SJCRH30 (cell line): ENCODE data around the gene ZNF775. TPM values are rescaled to one million over a fixed set of nuclear protein-coding genes. Genes with fewer than 3 reads are reported as not detected.
A peak's percentile ranks its signal among the peaks of the same experiment; 100 is the strongest.
"Not testable (repeated sequence)": the region's sequence is repeated elsewhere in the genome, so short reads cannot be mapped to it uniquely, and the experiment has no call there.

Source experiments
- DNase-seq, 2 experiments: peaks; one replicate each; pipeline ENCODE4 v3.0.0-alpha.2; 2015 to 2020
- H3K27ac ChIP-seq: fragments of 250-450 bp; sonication (Bioruptor Pico); 2 replicates; pipeline ENCODE4 v1.5.1; 2020; ENCODE audit warnings: mild to moderate bottlenecking, moderate library complexity
- H3K27me3 ChIP-seq: fragments of 250-450 bp; sonication (Bioruptor Pico); 2 replicates; pipeline ENCODE4 v1.5.1; 2020; ENCODE audit warnings: mild to moderate bottlenecking, moderate library complexity
- H3K36me3 ChIP-seq: fragments of 250-450 bp; sonication (Bioruptor Pico); 2 replicates; pipeline ENCODE4 v1.5.1; 2020; ENCODE audit warnings: mild to moderate bottlenecking, moderate library complexity
- H3K4me1 ChIP-seq: fragments of 250-450 bp; sonication (Bioruptor Pico); 2 replicates; pipeline ENCODE4 v1.5.1; 2020; ENCODE audit warnings: mild to moderate bottlenecking, moderate library complexity
- H3K4me3 ChIP-seq: fragments of 250-450 bp; sonication (Bioruptor Pico); 2 replicates; pipeline ENCODE4 v1.5.1; 2020; ENCODE audit warnings: mild to moderate bottlenecking, moderate library complexity
- H3K9me3 ChIP-seq: fragments of 250-450 bp; sonication (Bioruptor Pico); replicated peaks from 2 replicates; pipeline ENCODE4 v1.5.1; 2020; ENCODE audit warnings: mild to moderate bottlenecking, moderate library complexity
- total RNA-seq: library from RNA; depleted of rRNA; stranded (reverse); fragments of >200 nt; shearing (Covaris generic); gene quantifications from 2 replicates; pipeline ENCODE4 v1.2.3, GENCODE V29; 2014

ZNF775 gene
- total RNA-seq, 1 experiment from 2014 or later = 9.5 TPM

- H3K9me3 ChIP-seq = no peaks in the 10 kb centered on the region
- H3K27ac ChIP-seq = peak overlapping the region; percentile 94
- peaks cover 51% of the 10 kb centered on the region for H3K4me1 ChIP-seq
- peaks cover 4% of the 10 kb centered on the region for H3K36me3 ChIP-seq
- DNase-seq = peak; percentile 56 to 62
- H3K4me3 ChIP-seq = peak overlapping the region; percentile 62
- no peaks in the 10 kb centered on the region for H3K27me3 ChIP-seq
Measured at GRCh38 chr7:150379441-150380379, 580 bp downstream of the ZNF775 start.

- Histone ChIP-seq H3K4me1 (peaks cover 55% of the 10 kb centered on the region), H3K4me3 (peak overlapping the region; percentile 62), H3K27ac (no peak overlapping the region; the same call in 1 of the 2 replicates), H3K9me3 (no peaks in the 10 kb centered on the region), H3K36me3 (no peaks in the 10 kb centered on the region), H3K27me3 (no peaks in the 10 kb centered on the region)
- no peak for DNase-seq
Measured at GRCh38 chr7:150380463-150380862, 1.3 kb downstream of the ZNF775 start.

- no peaks in the 10 kb centered on the region for H3K9me3 ChIP-seq
- no peak for DNase-seq
- no peak overlapping the region for H3K4me3 ChIP-seq
- no peak overlapping the region for H3K27ac ChIP-seq
- H3K36me3 ChIP-seq = no peaks in the 10 kb centered on the region
- no peaks in the 10 kb centered on the region for H3K27me3 ChIP-seq
- peaks cover 51% of the 10 kb centered on the region for H3K4me1 ChIP-seq
Measured at GRCh38 chr7:150381096-150381495, 2.0 kb downstream of the ZNF775 start.

GRCh38 chr7:150381785-150382122, 2.6 kb downstream of the ZNF775 start:
- Histone ChIP-seq H3K4me3 (no peak overlapping the region), H3K9me3 (no peaks in the 10 kb centered on the region), H3K27ac (no peak overlapping the region), H3K27me3 (no peaks in the 10 kb centered on the region), H3K36me3 (no peaks in the 10 kb centered on the region), H3K4me1 (peaks cover 45% of the 10 kb centered on the region)
- DNase-seq = no peak

- DNase-seq = peak in 1 of 2 experiments; percentile 53
- H3K36me3 ChIP-seq = no peaks in the 10 kb centered on the region
- H3K27me3 ChIP-seq = no peaks in the 10 kb centered on the region
- no peak overlapping the region for H3K4me3 ChIP-seq
- H3K9me3 ChIP-seq = no peaks in the 10 kb centered on the region
- peaks cover 39% of the 10 kb centered on the region for H3K4me1 ChIP-seq
- no peak overlapping the region for H3K27ac ChIP-seq
Measured at GRCh38 chr7:150382123-150382843, 3.2 kb downstream of the ZNF775 start.

GRCh38 chr7:150382844-150383225, 3.7 kb downstream of the ZNF775 start:
- H3K36me3 ChIP-seq = no peaks in the 10 kb centered on the region
- no peak overlapping the region for H3K4me3 ChIP-seq
- no peak for DNase-seq
- H3K27me3 ChIP-seq = no peaks in the 10 kb centered on the region
- H3K9me3 ChIP-seq = no peaks in the 10 kb centered on the region
- H3K27ac ChIP-seq = no peak overlapping the region
- peaks cover 34% of the 10 kb centered on the region for H3K4me1 ChIP-seq

GRCh38 chr7:150383710-150384397, 4.7 kb downstream of the ZNF775 start:
- Histone ChIP-seq H3K4me1 (peaks cover 41% of the 10 kb centered on the region), H3K36me3 (no peaks in the 10 kb centered on the region), H3K9me3 (no peaks in the 10 kb centered on the region), H3K27ac (peak overlapping the region; percentile 84), H3K27me3 (no peaks in the 10 kb centered on the region), H3K4me3 (peak overlapping the region; percentile 35)
- peak; percentile 99 to 100 for DNase-seq

- no peaks in the 10 kb centered on the region for H3K27me3 ChIP-seq
- H3K9me3 ChIP-seq = no peaks in the 10 kb centered on the region
- peaks cover 46% of the 10 kb centered on the region for H3K4me1 ChIP-seq
- H3K27ac ChIP-seq = peak overlapping the region; percentile 84
- no peak for DNase-seq
- H3K36me3 ChIP-seq = no peaks in the 10 kb centered on the region
- peak overlapping the region; percentile 35 for H3K4me3 ChIP-seq
Measured at GRCh38 chr7:150384406-150385301, 5.5 kb downstream of the ZNF775 start.

- Histone ChIP-seq H3K27ac (no peak overlapping the region), H3K36me3 (no peaks in the 10 kb centered on the region), H3K27me3 (no peaks in the 10 kb centered on the region), H3K9me3 (no peaks in the 10 kb centered on the region), H3K4me3 (no peak overlapping the region), H3K4me1 (peaks cover 42% of the 10 kb centered on the region)
- no peak for DNase-seq
Measured at GRCh38 chr7:150385302-150385723, 6.2 kb downstream of the ZNF775 start.

- H3K4me3 ChIP-seq, H3K9me3 ChIP-seq, H3K27ac ChIP-seq, H3K27me3 ChIP-seq, DNase-seq, H3K36me3 ChIP-seq: not testable (repeated sequence)
- H3K4me1 ChIP-seq = peaks cover 39% of the 10 kb centered on the region
Measured at GRCh38 chr7:150385884-150386283, 6.8 kb downstream of the ZNF775 start.

GRCh38 chr7:150388306-150388705, 9.2 kb downstream of the ZNF775 start:
- Histone ChIP-seq H3K27me3 (no peaks in the 10 kb centered on the region), H3K4me1 (peaks cover 28% of the 10 kb centered on the region), H3K27ac (peak overlapping the region; percentile 11), H3K36me3 (no peaks in the 10 kb centered on the region), H3K9me3 (no peaks in the 10 kb centered on the region), H3K4me3 (no peak overlapping the region)
- DNase-seq = no peak

GRCh38 chr7:150388709-150389531, 9.8 kb downstream of the ZNF775 start:
- Histone ChIP-seq H3K36me3 (no peaks in the 10 kb centered on the region), H3K27me3 (no peaks in the 10 kb centered on the region), H3K9me3 (no peaks in the 10 kb centered on the region), H3K4me1 (peaks cover 25% of the 10 kb centered on the region), H3K4me3 (no peak overlapping the region), H3K27ac (peak overlapping the region; percentile 11)
- peak; percentile 88 to 92 for DNase-seq

- H3K27ac ChIP-seq = peak overlapping the region; percentile 11; the same call in 1 of the 2 replicates
- peaks cover 20% of the 10 kb centered on the region for H3K4me1 ChIP-seq
- no peaks in the 10 kb centered on the region for H3K27me3 ChIP-seq
- H3K9me3 ChIP-seq = no peaks in the 10 kb centered on the region
- H3K36me3 ChIP-seq = no peaks in the 10 kb centered on the region
- no peak for DNase-seq
- no peak overlapping the region for H3K4me3 ChIP-seq
Measured at GRCh38 chr7:150389532-150389816, 10.3 kb downstream of the ZNF775 start.
